H9 (cell line): ENCODE measurements around the gene MAPKAPK2. TPM values are rescaled to one million over a fixed set of nuclear protein-coding genes. Genes with fewer than 3 reads are reported as not detected.

Experiments
- DNase-seq: peaks from one replicate; pipeline ENCODE4 v3.0.0-alpha.2; 2017
- H2AFZ ChIP-seq: one replicate; pipeline ENCODE4 v1.6.1; 2013; ENCODE audit warnings: mild to moderate bottlenecking, low read length, control low read depth, moderate library complexity
- H2AK5ac ChIP-seq: 2 replicates; pipeline ENCODE4 v1.6.1; 2013; ENCODE audit warnings: low read length, control low read depth, mixed read lengths; ENCODE audit not compliant: insufficient read length
- H2BK120ac ChIP-seq: one replicate; pipeline ENCODE4 v1.6.1; 2013; ENCODE audit warnings: low read depth, mild to moderate bottlenecking, low read length, control low read depth, inconsistent platforms; ENCODE audit not compliant: poor library complexity, severe bottlenecking
- H2BK12ac ChIP-seq: 2 replicates; pipeline ENCODE4 v1.6.1; 2013; ENCODE audit warnings: low read length, control low read depth, mixed read lengths, low read depth; ENCODE audit not compliant: insufficient read length
- H2BK15ac ChIP-seq: 2 replicates; pipeline ENCODE4 v1.6.1; 2013; ENCODE audit warnings: low read depth, low read length, control low read depth
- H2BK20ac ChIP-seq: one replicate; pipeline ENCODE4 v1.6.1; 2013; ENCODE audit warnings: low read depth, mild to moderate bottlenecking, low read length, control low read depth, inconsistent platforms; ENCODE audit not compliant: poor library complexity, severe bottlenecking
- H2BK5ac ChIP-seq: 2 replicates; pipeline ENCODE4 v1.6.1; 2013; ENCODE audit warnings: low read length, control low read depth, mixed read lengths; ENCODE audit not compliant: insufficient read length
- H3K14ac ChIP-seq: 2 replicates; pipeline ENCODE4 v1.6.1; 2013; ENCODE audit warnings: low read length, control low read depth; ENCODE audit not compliant: insufficient read depth
- H3K18ac ChIP-seq: 2 replicates; pipeline ENCODE4 v1.6.1; 2013; ENCODE audit warnings: low read depth, mild to moderate bottlenecking, mixed read lengths, low read length, control low read depth; ENCODE audit not compliant: insufficient read length
- H3K23ac ChIP-seq: 2 replicates; pipeline ENCODE4 v1.6.1; 2013; ENCODE audit warnings: low read length, control low read depth, mixed read lengths, low read depth; ENCODE audit not compliant: insufficient read length
- H3K23me2 ChIP-seq: 2 replicates; pipeline ENCODE4 v1.6.1; 2013; ENCODE audit warnings: low read depth, mild to moderate bottlenecking, mixed read lengths, low read length, control low read depth; ENCODE audit not compliant: insufficient read length, poor library complexity, severe bottlenecking
- H3K27ac ChIP-seq: 2 replicates; pipeline ENCODE4 v1.5.1; 2013; ENCODE audit warnings: low read length, control low read depth, mixed read lengths, low read depth; ENCODE audit not compliant: insufficient read length
- H3K27me3 ChIP-seq: 2 replicates; pipeline ENCODE4 v1.6.1; 2013; ENCODE audit warnings: low read length, control low read depth, inconsistent platforms; ENCODE audit not compliant: insufficient read depth
- H3K4ac ChIP-seq: 2 replicates; pipeline ENCODE4 v1.6.1; 2013; ENCODE audit warnings: low read depth, mild to moderate bottlenecking, control low read depth, inconsistent platforms, low read length, moderate library complexity
- H3K4me1 ChIP-seq: 2 replicates; pipeline ENCODE4 v1.6.1; 2013; ENCODE audit warnings: low read length, control low read depth, inconsistent platforms; ENCODE audit not compliant: insufficient read depth
- H3K4me2 ChIP-seq: 2 replicates; pipeline ENCODE4 v1.6.1; 2013; ENCODE audit warnings: low read length, control low read depth, mixed read lengths; ENCODE audit not compliant: insufficient read length, insufficient read depth
- H3K56ac ChIP-seq: 2 replicates; pipeline ENCODE4 v1.6.1; 2013; ENCODE audit warnings: low read depth, mild to moderate bottlenecking, mixed read lengths, low read length, control low read depth; ENCODE audit not compliant: insufficient read length
- H3K79me1 ChIP-seq: 2 replicates; pipeline ENCODE4 v1.6.1; 2013; ENCODE audit warnings: low read depth, mild to moderate bottlenecking, moderate library complexity, low read length, control low read depth, inconsistent platforms; ENCODE audit not compliant: insufficient read depth, poor library complexity, severe bottlenecking
- H3K79me2 ChIP-seq: 2 replicates; pipeline ENCODE4 v1.6.1; 2013; ENCODE audit warnings: low read length, control low read depth, inconsistent platforms; ENCODE audit not compliant: insufficient read depth
- H3K9ac ChIP-seq: 2 replicates; pipeline ENCODE4 v1.6.1; 2013; ENCODE audit warnings: low read length, control low read depth, mixed read lengths; ENCODE audit not compliant: insufficient read length; ENCODE audit errors: extremely low read depth
- H3K9me3 ChIP-seq: one replicate; pipeline ENCODE4 v1.6.1; 2013; ENCODE audit warnings: low read depth, low read length, inconsistent platforms; ENCODE audit not compliant: control insufficient read depth
- H3T11ph ChIP-seq: one replicate; pipeline ENCODE4 v1.6.1; 2013; ENCODE audit warnings: mild to moderate bottlenecking, low read length, control low read depth, inconsistent platforms
- H4K20me1 ChIP-seq: one replicate; pipeline ENCODE4 v1.6.1; 2013; ENCODE audit not compliant: control insufficient read depth, insufficient read length, insufficient read depth
- H4K5ac ChIP-seq: 2 replicates; pipeline ENCODE4 v1.6.1; 2013; ENCODE audit warnings: low read depth, mild to moderate bottlenecking, mixed read lengths, low read length, control low read depth; ENCODE audit not compliant: insufficient read length
- H4K8ac ChIP-seq: replicated peaks from 2 replicates; pipeline ENCODE4 v1.6.1; 2013; ENCODE audit warnings: low read length, control low read depth, mixed read lengths, low read depth; ENCODE audit not compliant: insufficient read length
- H4K91ac ChIP-seq: 2 replicates; pipeline ENCODE4 v1.6.1; 2013; ENCODE audit warnings: low read depth, mild to moderate bottlenecking, moderate library complexity, mixed read lengths, low read length, control low read depth; ENCODE audit not compliant: insufficient read length
- H3K27ac Mint-ChIP-seq, 3 experiments: 2 replicates in 2 of 3; 3 replicates in 1 of 3; pipeline ENCODE4 v1.8.0; 2020 to 2021; ENCODE audit warnings: mixed read lengths in 3 of 3, mild to moderate bottlenecking in 1 of 3, moderate library complexity in 1 of 3
- H3K27me3 Mint-ChIP-seq: 2 replicates; pipeline ENCODE4 v1.8.0; 2021; ENCODE audit warnings: low read depth, mild to moderate bottlenecking, moderate library complexity, mixed read lengths
- H3K36me3 Mint-ChIP-seq, 3 experiments: 2 replicates in 2 of 3; 3 replicates in 1 of 3; pipeline ENCODE4 v1.8.0; 2020 to 2021; ENCODE audit warnings: low read depth in 3 of 3, mixed read lengths in 3 of 3; ENCODE audit not compliant: insufficient read depth in 1 of 3
- H3K4me1 Mint-ChIP-seq, 2 experiments: 2 replicates each; pipeline ENCODE4 v1.8.0; 2020; ENCODE audit warnings: mixed read lengths in 2 of 2
- H3K4me3 Mint-ChIP-seq, 2 experiments: 2 replicates in 1 of 2; 3 replicates in 1 of 2; pipeline ENCODE4 v1.8.0; 2020 to 2021; ENCODE audit warnings: mild to moderate bottlenecking in 2 of 2, mixed read lengths in 2 of 2, moderate library complexity in 1 of 2
- H3K9me3 Mint-ChIP-seq, 2 experiments: 2 replicates in 1 of 2; 3 replicates in 1 of 2; pipeline ENCODE4 v1.8.0; 2020; ENCODE audit warnings: mild to moderate bottlenecking in 2 of 2, mixed read lengths in 2 of 2, moderate library complexity in 1 of 2
- CTCF ChIP-seq: fragments of 200-600 bp; sonication (generic); conservative IDR thresholded peaks from 3 replicates; pipeline ENCODE4 v1.8.0; 2021; ENCODE audit warnings: antibody characterized with exemption, mild to moderate bottlenecking
- WGBS: extraction: QIAGEN DNeasy Blood & Tissue Kit; methylation state at CpG from one replicate; pipeline ENCODE4 v1.1.7; 2013; ENCODE audit warnings: missing lambda C conversion rate, low lambda C conversion rate, mixed read lengths; ENCODE audit not compliant: insufficient read length; ENCODE audit errors: extremely low coverage; 5-methylcytosine and 5-hydroxymethylcytosine counted together
- total RNA-seq: library from RNA; stranded (reverse); gene quantifications from 2 replicates; pipeline ENCODE4 v1.2.1, GENCODE V29; 2021

Gene MAPKAPK2
- total RNA-seq, 1 experiment from 2014 or later, result 50.1 TPM

DNA sequence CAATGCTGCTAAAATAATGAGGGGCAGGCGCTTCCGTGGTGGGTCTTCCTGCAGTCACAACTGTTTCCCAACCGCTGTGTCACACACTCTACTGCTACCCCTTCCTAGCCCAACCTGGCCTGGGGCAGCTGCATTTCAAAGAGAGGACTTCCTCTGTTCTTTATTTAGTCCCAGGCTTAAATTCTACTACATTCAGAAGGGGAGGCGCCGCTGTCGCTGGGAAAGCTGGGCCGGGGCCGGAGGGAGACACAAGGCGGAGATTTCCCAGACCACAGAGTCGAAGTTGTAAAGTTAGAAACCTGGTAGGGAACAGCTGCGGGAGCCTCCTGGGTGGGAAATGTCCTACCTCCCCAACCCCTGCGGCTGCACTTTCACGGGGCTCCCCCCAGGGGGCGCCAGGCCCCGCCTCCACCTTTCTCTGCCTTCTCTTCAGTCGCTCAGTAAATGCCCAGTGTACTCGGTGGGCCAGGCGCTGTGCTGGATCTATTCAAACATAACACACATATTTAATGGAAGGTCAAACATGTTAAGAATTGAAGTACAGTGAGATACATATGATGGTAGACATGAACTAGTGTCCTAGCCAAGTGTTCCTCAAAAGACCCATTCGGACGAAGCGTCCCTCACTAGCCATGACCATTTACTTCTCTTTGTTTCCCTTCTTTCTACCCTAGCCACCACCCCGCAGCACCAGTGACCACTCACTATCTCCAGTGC lies 26.3 kb upstream of the MAPKAPK2 start:
- peak; percentile 87 for DNase-seq
- Histone ChIP-seq H3K27me3 (peaks cover 8% of the 10 kb centered on the region; the same call in 1 of the 2 replicates), H3K56ac (no peak overlapping the region), H3K79me2 (no peaks in the 10 kb centered on the region), H2BK12ac (no peak overlapping the region), H4K8ac (no peak overlapping the region), H2BK20ac (no peak overlapping the region), H2BK120ac (no peak overlapping the region), H3K14ac (no peak overlapping the region), H3K4me2 (peak overlapping the region; percentile 67), H2BK15ac (no peak overlapping the region), H4K5ac (no peak overlapping the region), H3K23me2 (no peaks in the 10 kb centered on the region), H3K79me1 (no peaks in the 10 kb centered on the region), H4K20me1 (no peaks in the 10 kb centered on the region), H3T11ph (no peak overlapping the region), H3K27ac (no peak overlapping the region), H4K91ac (no peak overlapping the region), H2AFZ (no peak overlapping the region), H2AK5ac (no peak overlapping the region), H3K9me3 (no peaks in the 10 kb centered on the region), H2BK5ac (no peak overlapping the region), H3K4ac (no peak overlapping the region), H3K18ac (no peak overlapping the region), H3K23ac (no peak overlapping the region), H3K4me1 (peaks cover 4% of the 10 kb centered on the region), H3K9ac (no peak overlapping the region)
- Mint-ChIP-seq H3K4me1 (peaks cover 14 to 19% of the 10 kb centered on the region in 2 experiments), H3K27ac (no peak overlapping the region), H3K36me3 (no peaks in the 10 kb centered on the region; a peak in 1 of 7 replicates), H3K9me3 (no peaks in the 10 kb centered on the region), H3K27me3 (peaks cover 66% of the 10 kb centered on the region), H3K4me3 (peak overlapping the region; percentile 37 to 59; a peak in 4 of 5 replicates)
- TF ChIP-seq CTCF, result peak; percentile 97
- no CpG with 5 or more reads among the region's 22 CpGs for WGBS
